Stomach (tissue), 9 donors: ENCODE measurements around the gene RFFL. TPM values are rescaled to one million over a fixed set of nuclear protein-coding genes. Genes with fewer than 3 reads are reported as not detected.
A peak's percentile ranks its signal among the peaks of the same experiment; 100 is the strongest.

Experiments used
- DNase-seq, 2 donors: peaks; one replicate each; pipeline versions ENCODE4 v3.0.0 to v3.0.0-alpha.2; 2013 to 2019
- H3K27ac ChIP-seq, 5 donors: fragments of 200-600 bp in 4 of 5; sonication (generic) in 4 of 5; one replicate each; pipeline ENCODE4 v1.5.1; 2013 to 2019; ENCODE audit warnings: mild to moderate bottlenecking in 1 of 5, moderate library complexity in 1 of 5
- H3K27me3 ChIP-seq, 3 donors: fragments of 200-600 bp; sonication (generic); one replicate each; pipeline ENCODE4 v1.5.1; 2017 to 2019; ENCODE audit warnings: mixed run types in 1 of 3
- H3K36me3 ChIP-seq, 4 donors: fragments of 200-600 bp; sonication (generic); 1 replicate in 3 of 4; 2 replicates in 1 of 4; pipeline ENCODE4 v1.5.1; 2016 to 2019
- H3K4me1 ChIP-seq, 4 donors: fragments of 200-600 bp; sonication (generic); one replicate each; pipeline ENCODE4 v1.5.1; 2016 to 2019
- H3K4me3 ChIP-seq, 4 donors: fragments of 200-600 bp; sonication (generic) in 3 of 4; one replicate each; pipeline ENCODE4 v1.5.1; 2016 to 2019; ENCODE audit warnings: mild to moderate bottlenecking in 1 of 4
- H3K9me3 ChIP-seq, 4 donors: fragments of 200-600 bp; sonication (generic); one replicate each; pipeline ENCODE4 v1.5.1; 2016 to 2019
- CTCF ChIP-seq, 7 experiments: fragments of 450-650 bp in 4 of 7; fragments of 200-600 bp in 3 of 7; sonication (generic) in 3 of 7; IDR thresholded peaks; one replicate each; pipeline ENCODE4 v1.5.1; 2016 to 2019; ENCODE audit warnings: antibody characterized with exemption in 7 of 7, control low read depth in 2 of 7, mild to moderate bottlenecking in 1 of 7
- EP300 ChIP-seq: sonication (generic); formaldehyde crosslinking; IDR thresholded peaks from one replicate; pipeline ENCODE4 v1.6.1; 2017; ENCODE audit warnings: antibody characterized with exemption
- POLR2A ChIP-seq, 4 donors: fragments of 450-650 bp; IDR thresholded peaks; one replicate each; pipeline ENCODE4 v1.6.1; 2016; ENCODE audit warnings: antibody characterized with exemption in 4 of 4, control low read depth in 2 of 4, mild to moderate bottlenecking in 1 of 4, moderate library complexity in 1 of 4
- POLR2AphosphoS5 ChIP-seq, 3 donors: sonication (generic); formaldehyde crosslinking; IDR thresholded peaks; one replicate each; pipeline ENCODE4 v1.6.1; 2016; ENCODE audit warnings: antibody characterized with exemption in 3 of 3
- WGBS, 5 donors: extraction: QIAGEN DNeasy Blood & Tissue Kit in 3 of 5; methylation state at CpG; one replicate each; pipeline versions ENCODE4 v1.1.5 to v1.1.7; 2013 to 2018; 5-methylcytosine and 5-hydroxymethylcytosine counted together
- intact Hi-C: fragments of 100-400 bp; cut with DNase I; formaldehyde crosslinking; loops from one replicate; pipeline ENCODE4 v1.15.1; 2023; ENCODE audit warnings: low total_unique reads
- polyA plus RNA-seq, 3 donors: library from polyadenylated mRNA; stranded (reverse); fragments of 200-250 nt; gene quantifications; one replicate each; pipeline ENCODE4 v1.2.3, GENCODE V29; 2013
- small RNA-seq, 4 donors: library from RNA; depleted of rRNA; stranded (forward); fragments of <200 nt; gene quantifications; one replicate each; pipeline ENCODE3, GENCODE V24; 2016
- total RNA-seq, 5 donors: library from RNA; depleted of rRNA; stranded (reverse); fragments of >200 nt; gene quantifications; one replicate each; pipeline versions ENCODE4 v1.1.0 to v1.2.3, GENCODE V29; 2014 to 2016
- donor health status: healthy with polysubstance abuse.
- donor health status: Bipolar disorder and iron deficiency.
- donor health status: healthy.

Gene RFFL
- total and polyA plus RNA-seq, 8 donors, result 6.2 to 31.0 (median 13.1) TPM

DNA sequence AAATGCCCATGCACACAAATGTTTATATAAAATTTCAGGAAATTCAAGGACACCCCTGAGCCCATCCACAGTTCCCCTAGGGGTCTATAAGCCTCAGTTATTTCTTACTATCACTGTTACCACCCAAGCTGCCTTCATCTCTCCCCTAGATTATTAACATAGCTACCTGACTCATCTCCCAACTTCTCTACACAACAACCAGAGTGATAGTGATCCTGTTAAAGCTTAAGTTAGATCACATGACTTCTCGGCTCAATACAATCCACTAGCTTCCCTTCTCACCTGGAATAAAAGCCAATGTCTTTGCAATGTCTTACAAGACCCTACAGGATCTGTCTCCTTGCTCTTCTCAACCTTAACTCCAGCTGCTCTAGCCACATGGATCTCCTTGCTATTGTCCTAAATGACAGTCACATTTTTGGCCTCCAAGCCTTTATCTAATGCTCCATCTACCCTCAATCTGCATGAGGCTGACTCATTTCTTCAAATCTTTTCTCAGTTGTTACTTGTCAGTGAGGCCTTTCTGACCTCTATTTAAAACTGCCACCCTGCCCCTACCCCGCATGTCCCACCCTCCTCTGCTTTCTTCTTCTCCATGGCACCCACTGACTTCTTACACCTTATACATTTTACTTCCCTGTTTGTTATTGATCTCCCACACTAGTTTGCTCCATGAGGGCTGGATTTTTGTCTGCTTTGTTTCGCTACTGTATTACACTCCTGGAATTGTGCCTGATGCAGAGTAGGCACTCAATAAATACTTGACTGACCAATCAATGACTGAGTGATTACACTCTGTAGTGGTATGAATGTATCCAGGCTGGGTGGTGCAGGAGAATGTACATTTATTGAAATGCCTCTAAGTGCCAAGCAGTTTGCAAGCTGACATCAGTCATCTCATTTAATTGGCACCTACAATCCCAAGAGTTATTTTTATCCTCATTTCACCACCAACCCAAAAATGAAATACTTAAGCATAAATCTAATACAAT lies 88.4 kb downstream of the RFFL start:
- intact Hi-C loops, result no loop called here
- Histone ChIP-seq H3K27me3 (no peaks in the 10 kb centered on the region), H3K4me3 (no peak overlapping the region), H3K36me3 (peaks cover 0 to 4% (median 1%) of the 10 kb centered on the region in 4 donors), H3K9me3 (no peaks in the 10 kb centered on the region), H3K4me1 (peaks cover 4 to 10% (median 8%) of the 10 kb centered on the region in 4 donors), H3K27ac (no peak overlapping the region)
- WGBS, 5 donors, result 71 to 85% (median 83%) methylated on average over 3 of the region's 3 CpGs
- TF ChIP-seq POLR2AphosphoS5 (IDR thresholded peaks at IDR 0.05) (no peak), EP300 (no peak), POLR2A (IDR thresholded peaks at IDR 0.05) (no peak), CTCF (IDR thresholded peaks at IDR 0.05) (no peak)
- no peak for DNase-seq

DNA sequence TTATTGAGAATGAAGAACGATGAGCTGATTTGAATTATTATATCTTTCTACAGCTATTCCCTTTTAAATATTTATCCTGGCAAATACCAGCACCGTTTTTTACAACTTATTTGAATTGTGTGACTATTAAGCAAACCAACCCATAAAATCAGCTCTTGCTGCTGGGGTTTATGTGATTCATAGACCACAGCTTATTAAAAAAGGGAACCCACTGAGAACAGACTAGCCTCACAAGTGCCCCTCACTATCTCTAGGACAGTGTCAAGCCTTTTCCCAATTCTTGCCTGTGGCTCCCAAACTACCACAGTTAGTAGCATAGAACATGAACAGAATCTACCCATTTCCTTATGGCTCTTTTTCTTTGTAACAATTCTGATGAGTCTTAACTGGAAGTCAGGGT lies 89.3 kb downstream of the RFFL start:
- no peaks in the 10 kb centered on the region for H3K27me3 ChIP-seq
- H3K9me3 ChIP-seq, result no peaks in the 10 kb centered on the region
- intact Hi-C loops, result no loop called here
- no peak overlapping the region for H3K4me3 ChIP-seq
- peaks cover 0 to 11% (median 2%) of the 10 kb centered on the region in 4 donors for H3K36me3 ChIP-seq
- TF ChIP-seq POLR2AphosphoS5 (IDR thresholded peaks at IDR 0.05), result no peak
- DNase-seq, result no peak
- 30 to 50% (median 48%) methylated on average over 2 of the region's 2 CpGs for WGBS, 5 donors
- H3K27ac ChIP-seq, result no peak overlapping the region
- H3K4me1 ChIP-seq, result peaks cover 0 to 1% (median under 1%) of the 10 kb centered on the region in 4 donors

- Histone ChIP-seq H3K36me3 (peaks cover 19 to 33% (median 28%) of the 10 kb centered on the region in 4 donors), H3K9me3 (no peaks in the 10 kb centered on the region), H3K27ac (peak within 1 kb of the TSS; percentile 87 to 97 (median 94)), H3K27me3 (no peaks in the 10 kb centered on the region), H3K4me1 (peaks cover 16 to 38% (median 25%) of the 10 kb centered on the region in 4 donors), H3K4me3 (peak within 1 kb of the TSS; percentile 84 to 99 (median 92))
- intact Hi-C loops, result no loop called here
- TF ChIP-seq CTCF (IDR thresholded peaks at IDR 0.05) (peak in 1 of 7 experiments; percentile 13), EP300 (no peak), POLR2A (IDR thresholded peaks at IDR 0.05) (peak in 2 of 4 donors; percentile 34 to 59), POLR2AphosphoS5 (IDR thresholded peaks at IDR 0.05) (peak; percentile 94 to 98 (median 97))
- WGBS, 5 donors, result 0 to 1% (median 0%) methylated on average over 55 to 65 of the region's 65 CpGs
- DNase-seq, result peak; percentile 94 to 98
Measured at GRCh38 chr17:34961093-34961911, 102.2 kb downstream of the RFFL start, which contains the start of the genes CCT6B and ZNF830. CCT6B (minus strand) TSS chr17:34961460; CDS start chr17:34961393, 67 bp downstream. ZNF830 (plus strand) TSS chr17:34961540; CDS start chr17:34961567, 27 bp downstream.

DNA sequence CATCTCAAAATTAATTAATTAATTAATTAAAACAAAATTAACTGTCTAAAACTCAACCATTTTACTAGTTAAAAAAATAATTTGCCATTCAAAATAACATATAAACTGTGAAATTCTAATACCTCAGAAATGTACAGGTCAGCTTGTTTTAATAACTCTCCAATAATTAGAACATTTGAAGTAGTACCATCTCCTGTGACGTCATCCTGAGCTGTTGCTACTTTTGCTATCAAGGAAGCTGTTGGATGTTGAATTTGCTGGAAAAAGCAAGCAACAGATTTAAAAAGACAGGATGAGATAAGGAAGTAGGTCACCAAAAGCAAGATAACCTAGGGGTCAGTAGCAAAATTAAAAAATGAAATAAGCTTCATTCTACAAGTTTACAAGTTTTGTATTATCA lies 105.1 kb downstream of the RFFL start:
- H3K4me1 ChIP-seq, result peaks cover 16 to 24% (median 21%) of the 10 kb centered on the region in 4 donors
- H3K9me3 ChIP-seq, result no peaks in the 10 kb centered on the region
- peaks cover 0 to 4% (median 1%) of the 10 kb centered on the region in 4 donors for H3K36me3 ChIP-seq
- DNase-seq, result no peak
- H3K4me3 ChIP-seq, result no peak overlapping the region
- WGBS, 5 donors, result 27 to 65% (median 44%) methylated on average over 1 of the region's 1 CpG
- intact Hi-C loops, result no loop called here
- TF ChIP-seq EP300 (no peak), POLR2A (IDR thresholded peaks at IDR 0.05) (no peak), CTCF (IDR thresholded peaks at IDR 0.05) (no peak), POLR2AphosphoS5 (IDR thresholded peaks at IDR 0.05) (no peak)
- no peak overlapping the region for H3K27ac ChIP-seq
- no peaks in the 10 kb centered on the region for H3K27me3 ChIP-seq

Small RNA genes within 50 kb of the gene (small RNA-seq; reads per million reads assigned to genes)
- gene AC004223.1, result 0 reads per million in 4 donors
- gene RNU6-840P, result 0 reads per million in 4 donors

Other genes with a start within 250 kb of the RFFL start
- gene CCT6B, start 102.2 kb downstream of the RFFL start, total RNA-seq, result 1 to 10 TPM in 2 of 5 donors, under 1 TPM in 1, not detected in 2; 0.45 to 8.6 (median 4.5) TPM
- 1 to 10 TPM in 2 of 3 donors, under 1 TPM in 1; 0.56 to 1.5 (median 1.4) TPM for gene CCT6B, start 102.2 kb downstream of the RFFL start, polyA plus RNA-seq
- gene ZNF830, start 102.2 kb downstream of the RFFL start, total RNA-seq, result 10 to 100 TPM in 2 of 5 donors, 1 to 10 TPM in 3; 7.7 to 20.2 (median 8.5) TPM
- 10 to 100 TPM in 1 of 3 donors, 1 to 10 TPM in 2; 9.0 to 10.7 (median 9.8) TPM for gene ZNF830, start 102.2 kb downstream of the RFFL start, polyA plus RNA-seq
- gene LIG3, start 83.2 kb downstream of the RFFL start, total RNA-seq, result 100 to 1,000 TPM in 1 of 5 donors, 10 to 100 TPM in 4; 20.3 to 212 (median 39.5) TPM
- gene LIG3, start 83.2 kb downstream of the RFFL start, polyA plus RNA-seq, result 1 to 10 TPM; 4.7 to 7.8 (median 5.8) TPM
- gene RAD51D, start 56.2 kb upstream of the RFFL start, total RNA-seq, result 10 to 100 TPM in 1 of 5 donors, 1 to 10 TPM in 4; 2.2 to 31.5 (median 3.5) TPM
- 1 to 10 TPM; 2.9 to 5.0 (median 3.1) TPM for gene RAD51D, start 56.2 kb upstream of the RFFL start, polyA plus RNA-seq
- gene FNDC8, start 57.9 kb upstream of the RFFL start, total RNA-seq, result not detected
- gene FNDC8, start 57.9 kb upstream of the RFFL start, polyA plus RNA-seq, result not detected
- 100 to 1,000 TPM in 1 of 5 donors, 10 to 100 TPM in 1, 1 to 10 TPM in 2, not detected in 1; 7.7 to 208 (median 19.2) TPM for gene NLE1, start 78.6 kb upstream of the RFFL start, total RNA-seq
- gene NLE1, start 78.6 kb upstream of the RFFL start, polyA plus RNA-seq, result 1 to 10 TPM; 6.2 to 9.2 (median 6.4) TPM
- 1 to 10 TPM in 2 of 5 donors, under 1 TPM in 1, not detected in 2; 0.45 to 1.8 (median 1.5) TPM for gene UNC45B, start 84.1 kb upstream of the RFFL start, total RNA-seq
- under 1 TPM; 0.05 to 0.15 (median 0.06) TPM for gene UNC45B, start 84.1 kb upstream of the RFFL start, polyA plus RNA-seq
- not detected for gene SLC35G3, start 130.7 kb upstream of the RFFL start, total RNA-seq
- gene SLC35G3, start 130.7 kb upstream of the RFFL start, polyA plus RNA-seq, result under 1 TPM in 1 of 3 donors, not detected in 2; 0.12 TPM
- gene SLFN5, start 179.4 kb upstream of the RFFL start, total RNA-seq, result 10 to 100 TPM in 4 of 5 donors, under 1 TPM in 1; 0.58 to 59.5 (median 20.2) TPM
- 1 to 10 TPM; 3.8 to 5.5 (median 5.2) TPM for gene SLFN5, start 179.4 kb upstream of the RFFL start, polyA plus RNA-seq